Activated naive CD8-positive, alpha-beta T cell treated with anti-CD3 and anti-CD28 coated beads for 36 hours (primary cell): Measurements from ENCODE around the gene PFKL. TPM values are rescaled to one million over a fixed set of nuclear protein-coding genes. Genes with fewer than 3 reads are reported as not detected.

Experiments used
- DNase-seq: peaks from one replicate; pipeline ENCODE4 v3.0.0; 2021
- H3K27ac Mint-ChIP-seq: one replicate; pipeline ENCODE4 v1.8.0; 2022; ENCODE audit warnings: mild to moderate bottlenecking, moderate library complexity, mixed read lengths
- H3K27me3 Mint-ChIP-seq: one replicate; pipeline ENCODE4 v1.8.0; 2022; ENCODE audit warnings: mild to moderate bottlenecking, mixed read lengths
- H3K36me3 Mint-ChIP-seq: one replicate; pipeline ENCODE4 v1.8.0; 2021; ENCODE audit warnings: mild to moderate bottlenecking, mixed read lengths
- H3K4me1 Mint-ChIP-seq: one replicate; pipeline ENCODE4 v1.8.0; 2021; ENCODE audit warnings: mixed read lengths
- H3K4me3 Mint-ChIP-seq: one replicate; pipeline ENCODE4 v1.8.0; 2022; ENCODE audit warnings: mild to moderate bottlenecking, moderate library complexity, mixed read lengths
- H3K9me3 Mint-ChIP-seq: one replicate; pipeline ENCODE4 v1.8.0; 2022; ENCODE audit warnings: mixed read lengths
- total RNA-seq, 2 experiments: library from RNA; stranded (reverse); gene quantifications; one replicate each; pipeline ENCODE4 v1.2.3, GENCODE V29; 2021

Gene PFKL
- total RNA-seq, 2 experiments from 2014 or later, result 150 to 154 TPM

- Mint-ChIP-seq H3K36me3 (peaks cover 6% of the 10 kb centered on the region), H3K27ac (no peak overlapping the region), H3K4me1 (peaks cover 19% of the 10 kb centered on the region), H3K9me3 (peaks cover 5% of the 10 kb centered on the region), H3K27me3 (no peaks in the 10 kb centered on the region), H3K4me3 (no peak overlapping the region)
- DNase-seq, result no peak
These were observed 72.8 kb downstream of the PFKL start for GRCh38 chr21:44372616-44373015.

DNA sequence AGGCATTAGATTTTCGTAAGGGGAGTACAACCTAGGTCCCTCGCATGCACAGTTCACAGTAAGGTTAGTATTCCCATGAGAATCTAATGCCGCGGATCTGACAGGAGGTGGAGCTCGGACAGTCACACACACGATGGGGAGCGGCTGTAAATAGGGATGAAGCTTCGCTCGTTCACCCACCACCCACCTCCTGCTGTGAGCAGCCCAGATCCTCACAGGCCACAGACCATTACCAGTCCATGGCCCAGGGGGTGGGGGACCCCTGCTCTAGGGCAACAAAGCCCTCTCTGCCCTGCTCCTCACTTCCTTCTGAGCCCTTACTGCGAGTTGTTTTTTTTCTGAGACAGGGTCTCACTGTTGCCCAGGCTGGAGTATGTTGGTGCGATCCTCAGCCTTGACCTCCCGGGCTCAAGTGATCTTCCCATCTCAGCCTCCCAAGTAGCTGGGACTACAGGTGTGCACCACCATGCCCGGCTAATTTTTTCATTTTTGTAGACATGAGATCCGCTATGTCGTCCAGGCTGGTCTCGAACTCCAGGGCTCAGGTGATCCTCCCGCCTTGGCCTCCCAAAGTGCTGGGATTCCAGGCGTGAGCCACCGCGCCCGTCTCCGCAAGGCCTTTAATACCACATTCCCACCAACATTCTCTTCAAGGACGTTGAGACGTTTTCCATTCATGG lies 74.9 kb downstream of the PFKL start:
- Mint-ChIP-seq H3K4me3 (no peak overlapping the region), H3K27ac (no peak overlapping the region), H3K4me1 (peaks cover 19% of the 10 kb centered on the region), H3K36me3 (peaks cover 7% of the 10 kb centered on the region), H3K27me3 (no peaks in the 10 kb centered on the region), H3K9me3 (peaks cover 5% of the 10 kb centered on the region)
- DNase-seq, result no peak

GRCh38 chr21:44375281-44375651 lies 75.4 kb downstream of the PFKL start:
- peak; percentile 24 for DNase-seq
- Mint-ChIP-seq H3K27ac (no peak overlapping the region), H3K4me1 (peaks cover 19% of the 10 kb centered on the region), H3K4me3 (no peak overlapping the region), H3K27me3 (no peaks in the 10 kb centered on the region), H3K9me3 (peaks cover 5% of the 10 kb centered on the region), H3K36me3 (peaks cover 7% of the 10 kb centered on the region)

- Mint-ChIP-seq H3K27me3 (no peaks in the 10 kb centered on the region), H3K4me1 (peaks cover 19% of the 10 kb centered on the region), H3K36me3 (peaks cover 7% of the 10 kb centered on the region), H3K4me3 (no peak overlapping the region), H3K27ac (no peak overlapping the region), H3K9me3 (peaks cover 5% of the 10 kb centered on the region)
- no peak for DNase-seq
These were observed 75.9 kb downstream of the PFKL start for GRCh38 chr21:44375761-44376241.

GRCh38 chr21:44376606-44377005 lies 76.8 kb downstream of the PFKL start:
- H3K9me3 Mint-ChIP-seq, result peaks cover 3% of the 10 kb centered on the region
- DNase-seq, result no peak
- no peaks in the 10 kb centered on the region for H3K27me3 Mint-ChIP-seq
- peaks cover 19% of the 10 kb centered on the region for H3K4me1 Mint-ChIP-seq
- peaks cover 9% of the 10 kb centered on the region for H3K36me3 Mint-ChIP-seq
- H3K27ac Mint-ChIP-seq, result no peak overlapping the region
- no peak overlapping the region for H3K4me3 Mint-ChIP-seq

Other genes with a start within 250 kb of the PFKL start
- 10 to 100 TPM; 12.7 to 14.5 TPM for gene PWP2, start 192.7 kb upstream of the PFKL start, total RNA-seq
- gene GATD3, start 166.4 kb upstream of the PFKL start, total RNA-seq, result 1 to 10 TPM; 6.9 to 7.4 TPM
- 1 to 10 TPM in 1 of 2 experiments, under 1 TPM in 1; 0.92 to 1.2 TPM for gene ICOSLG, start 59.1 kb upstream of the PFKL start, total RNA-seq
- not detected for gene DNMT3L, start 38.2 kb upstream of the PFKL start, total RNA-seq
- gene AIRE, start 14.2 kb upstream of the PFKL start, total RNA-seq, result not detected
- 10 to 100 TPM; 14.0 to 14.8 TPM for gene CFAP410, start 39.3 kb downstream of the PFKL start, total RNA-seq
- gene TRPM2, start 53.6 kb downstream of the PFKL start, total RNA-seq, result 1 to 10 TPM; 2.9 to 3.7 TPM
- 1 to 10 TPM; 1.8 to 1.9 TPM for gene LRRC3, start 155.5 kb downstream of the PFKL start, total RNA-seq
- not detected for gene KRTAP10-1, start 240.1 kb downstream of the PFKL start, total RNA-seq